H9 (cell line): ENCODE results near the gene PALM3. TPM values are rescaled to one million over a fixed set of nuclear protein-coding genes. Genes with fewer than 3 reads are reported as not detected.

Source experiments
- DNase-seq: peaks from one replicate; pipeline ENCODE4 v3.0.0-alpha.2; 2017
- H2AFZ ChIP-seq: one replicate; pipeline ENCODE4 v1.6.1; 2013; ENCODE audit warnings: mild to moderate bottlenecking, low read length, control low read depth, moderate library complexity
- H2AK5ac ChIP-seq: 2 replicates; pipeline ENCODE4 v1.6.1; 2013; ENCODE audit warnings: low read length, control low read depth, mixed read lengths; ENCODE audit not compliant: insufficient read length
- H2BK120ac ChIP-seq: one replicate; pipeline ENCODE4 v1.6.1; 2013; ENCODE audit warnings: low read depth, mild to moderate bottlenecking, low read length, control low read depth, inconsistent platforms; ENCODE audit not compliant: poor library complexity, severe bottlenecking
- H2BK12ac ChIP-seq: 2 replicates; pipeline ENCODE4 v1.6.1; 2013; ENCODE audit warnings: low read length, control low read depth, mixed read lengths, low read depth; ENCODE audit not compliant: insufficient read length
- H2BK15ac ChIP-seq: 2 replicates; pipeline ENCODE4 v1.6.1; 2013; ENCODE audit warnings: low read depth, low read length, control low read depth
- H2BK20ac ChIP-seq: one replicate; pipeline ENCODE4 v1.6.1; 2013; ENCODE audit warnings: low read depth, mild to moderate bottlenecking, low read length, control low read depth, inconsistent platforms; ENCODE audit not compliant: poor library complexity, severe bottlenecking
- H2BK5ac ChIP-seq: 2 replicates; pipeline ENCODE4 v1.6.1; 2013; ENCODE audit warnings: low read length, control low read depth, mixed read lengths; ENCODE audit not compliant: insufficient read length
- H3K14ac ChIP-seq: 2 replicates; pipeline ENCODE4 v1.6.1; 2013; ENCODE audit warnings: low read length, control low read depth; ENCODE audit not compliant: insufficient read depth
- H3K18ac ChIP-seq: 2 replicates; pipeline ENCODE4 v1.6.1; 2013; ENCODE audit warnings: low read depth, mild to moderate bottlenecking, mixed read lengths, low read length, control low read depth; ENCODE audit not compliant: insufficient read length
- H3K23ac ChIP-seq: 2 replicates; pipeline ENCODE4 v1.6.1; 2013; ENCODE audit warnings: low read length, control low read depth, mixed read lengths, low read depth; ENCODE audit not compliant: insufficient read length
- H3K23me2 ChIP-seq: 2 replicates; pipeline ENCODE4 v1.6.1; 2013; ENCODE audit warnings: low read depth, mild to moderate bottlenecking, mixed read lengths, low read length, control low read depth; ENCODE audit not compliant: insufficient read length, poor library complexity, severe bottlenecking
- H3K27ac ChIP-seq: 2 replicates; pipeline ENCODE4 v1.5.1; 2013; ENCODE audit warnings: low read length, control low read depth, mixed read lengths, low read depth; ENCODE audit not compliant: insufficient read length
- H3K27me3 ChIP-seq: 2 replicates; pipeline ENCODE4 v1.6.1; 2013; ENCODE audit warnings: low read length, control low read depth, inconsistent platforms; ENCODE audit not compliant: insufficient read depth
- H3K4ac ChIP-seq: 2 replicates; pipeline ENCODE4 v1.6.1; 2013; ENCODE audit warnings: low read depth, mild to moderate bottlenecking, control low read depth, inconsistent platforms, low read length, moderate library complexity
- H3K4me1 ChIP-seq: 2 replicates; pipeline ENCODE4 v1.6.1; 2013; ENCODE audit warnings: low read length, control low read depth, inconsistent platforms; ENCODE audit not compliant: insufficient read depth
- H3K4me2 ChIP-seq: 2 replicates; pipeline ENCODE4 v1.6.1; 2013; ENCODE audit warnings: low read length, control low read depth, mixed read lengths; ENCODE audit not compliant: insufficient read length, insufficient read depth
- H3K56ac ChIP-seq: 2 replicates; pipeline ENCODE4 v1.6.1; 2013; ENCODE audit warnings: low read depth, mild to moderate bottlenecking, mixed read lengths, low read length, control low read depth; ENCODE audit not compliant: insufficient read length
- H3K79me1 ChIP-seq: 2 replicates; pipeline ENCODE4 v1.6.1; 2013; ENCODE audit warnings: low read depth, mild to moderate bottlenecking, moderate library complexity, low read length, control low read depth, inconsistent platforms; ENCODE audit not compliant: insufficient read depth, poor library complexity, severe bottlenecking
- H3K79me2 ChIP-seq: 2 replicates; pipeline ENCODE4 v1.6.1; 2013; ENCODE audit warnings: low read length, control low read depth, inconsistent platforms; ENCODE audit not compliant: insufficient read depth
- H3K9ac ChIP-seq: 2 replicates; pipeline ENCODE4 v1.6.1; 2013; ENCODE audit warnings: low read length, control low read depth, mixed read lengths; ENCODE audit not compliant: insufficient read length; ENCODE audit errors: extremely low read depth
- H3K9me3 ChIP-seq: one replicate; pipeline ENCODE4 v1.6.1; 2013; ENCODE audit warnings: low read depth, low read length, inconsistent platforms; ENCODE audit not compliant: control insufficient read depth
- H3T11ph ChIP-seq: one replicate; pipeline ENCODE4 v1.6.1; 2013; ENCODE audit warnings: mild to moderate bottlenecking, low read length, control low read depth, inconsistent platforms
- H4K20me1 ChIP-seq: one replicate; pipeline ENCODE4 v1.6.1; 2013; ENCODE audit not compliant: control insufficient read depth, insufficient read length, insufficient read depth
- H4K5ac ChIP-seq: 2 replicates; pipeline ENCODE4 v1.6.1; 2013; ENCODE audit warnings: low read depth, mild to moderate bottlenecking, mixed read lengths, low read length, control low read depth; ENCODE audit not compliant: insufficient read length
- H4K8ac ChIP-seq: replicated peaks from 2 replicates; pipeline ENCODE4 v1.6.1; 2013; ENCODE audit warnings: low read length, control low read depth, mixed read lengths, low read depth; ENCODE audit not compliant: insufficient read length
- H4K91ac ChIP-seq: 2 replicates; pipeline ENCODE4 v1.6.1; 2013; ENCODE audit warnings: low read depth, mild to moderate bottlenecking, moderate library complexity, mixed read lengths, low read length, control low read depth; ENCODE audit not compliant: insufficient read length
- H3K27ac Mint-ChIP-seq, 3 experiments: 2 replicates in 2 of 3; 3 replicates in 1 of 3; pipeline ENCODE4 v1.8.0; 2020 to 2021; ENCODE audit warnings: mixed read lengths in 3 of 3, mild to moderate bottlenecking in 1 of 3, moderate library complexity in 1 of 3
- H3K27me3 Mint-ChIP-seq: 2 replicates; pipeline ENCODE4 v1.8.0; 2021; ENCODE audit warnings: low read depth, mild to moderate bottlenecking, moderate library complexity, mixed read lengths
- H3K36me3 Mint-ChIP-seq, 3 experiments: 2 replicates in 2 of 3; 3 replicates in 1 of 3; pipeline ENCODE4 v1.8.0; 2020 to 2021; ENCODE audit warnings: low read depth in 3 of 3, mixed read lengths in 3 of 3; ENCODE audit not compliant: insufficient read depth in 1 of 3
- H3K4me1 Mint-ChIP-seq, 2 experiments: 2 replicates each; pipeline ENCODE4 v1.8.0; 2020; ENCODE audit warnings: mixed read lengths in 2 of 2
- H3K4me3 Mint-ChIP-seq, 2 experiments: 2 replicates in 1 of 2; 3 replicates in 1 of 2; pipeline ENCODE4 v1.8.0; 2020 to 2021; ENCODE audit warnings: mild to moderate bottlenecking in 2 of 2, mixed read lengths in 2 of 2, moderate library complexity in 1 of 2
- H3K9me3 Mint-ChIP-seq, 2 experiments: 2 replicates in 1 of 2; 3 replicates in 1 of 2; pipeline ENCODE4 v1.8.0; 2020; ENCODE audit warnings: mild to moderate bottlenecking in 2 of 2, mixed read lengths in 2 of 2, moderate library complexity in 1 of 2
- CTCF ChIP-seq: fragments of 200-600 bp; sonication (generic); conservative IDR thresholded peaks from 3 replicates; pipeline ENCODE4 v1.8.0; 2021; ENCODE audit warnings: antibody characterized with exemption, mild to moderate bottlenecking
- WGBS: extraction: QIAGEN DNeasy Blood & Tissue Kit; methylation state at CpG from one replicate; pipeline ENCODE4 v1.1.7; 2013; ENCODE audit warnings: missing lambda C conversion rate, low lambda C conversion rate, mixed read lengths; ENCODE audit not compliant: insufficient read length; ENCODE audit errors: extremely low coverage; 5-methylcytosine and 5-hydroxymethylcytosine counted together
- total RNA-seq: library from RNA; stranded (reverse); gene quantifications from 2 replicates; pipeline ENCODE4 v1.2.1, GENCODE V29; 2021

The PALM3 gene
- total RNA-seq, 1 experiment from 2014 or later: 11.5 TPM

GRCh38 chr19:14106840-14107239 lies 45.0 kb upstream of the PALM3 start:
- no peak overlapping the region for H3K27ac ChIP-seq
- H3K27me3 ChIP-seq: no peaks in the 10 kb centered on the region
- H2BK20ac ChIP-seq: no peak overlapping the region
- H3K27me3 Mint-ChIP-seq: no peaks in the 10 kb centered on the region
- H2AK5ac ChIP-seq: no peak overlapping the region
- no peak overlapping the region for H4K91ac ChIP-seq
- no peak overlapping the region for H3K14ac ChIP-seq
- peaks cover 2 to 16% (median 3%) of the 10 kb centered on the region in 3 experiments; a peak in 3 of 7 replicates for H3K36me3 Mint-ChIP-seq
- H3K23ac ChIP-seq: no peak overlapping the region
- H3K4me1 ChIP-seq: no peaks in the 10 kb centered on the region
- no peak overlapping the region for H2BK120ac ChIP-seq
- no peak for DNase-seq
- H2AFZ ChIP-seq: no peak overlapping the region
- H3K27ac Mint-ChIP-seq: peak overlapping the region in 1 of 3 experiments; percentile 83; a peak in 1 of 7 replicates
- no peak overlapping the region for H3K18ac ChIP-seq
- H3K9me3 ChIP-seq: no peaks in the 10 kb centered on the region
- no peak overlapping the region for H4K5ac ChIP-seq
- no peak overlapping the region for H4K8ac ChIP-seq
- H3K79me1 ChIP-seq: no peaks in the 10 kb centered on the region
- H3K4me3 Mint-ChIP-seq: no peak overlapping the region
- no peaks in the 10 kb centered on the region for H3K79me2 ChIP-seq
- H2BK15ac ChIP-seq: no peak overlapping the region
- H3T11ph ChIP-seq: no peak overlapping the region
- no peak overlapping the region for H3K9ac ChIP-seq
- no peak overlapping the region for H3K56ac ChIP-seq
- no peaks in the 10 kb centered on the region for H3K9me3 Mint-ChIP-seq
- H3K4me1 Mint-ChIP-seq: peaks cover 3% of the 10 kb centered on the region in 2 experiments; a peak in 2 of 4 replicates
- H3K23me2 ChIP-seq: no peaks in the 10 kb centered on the region
- H3K4ac ChIP-seq: no peak overlapping the region
- no peak; the same call in 2 of the 3 replicates for TF ChIP-seq CTCF
- H4K20me1 ChIP-seq: no peaks in the 10 kb centered on the region
- WGBS: no CpG with 5 or more reads among the region's 16 CpGs
- no peak overlapping the region for H3K4me2 ChIP-seq
- H2BK12ac ChIP-seq: no peak overlapping the region
- no peak overlapping the region for H2BK5ac ChIP-seq
